Measurements from ENCODE around the gene EEPD1.

EEPD1 gene

DNA sequence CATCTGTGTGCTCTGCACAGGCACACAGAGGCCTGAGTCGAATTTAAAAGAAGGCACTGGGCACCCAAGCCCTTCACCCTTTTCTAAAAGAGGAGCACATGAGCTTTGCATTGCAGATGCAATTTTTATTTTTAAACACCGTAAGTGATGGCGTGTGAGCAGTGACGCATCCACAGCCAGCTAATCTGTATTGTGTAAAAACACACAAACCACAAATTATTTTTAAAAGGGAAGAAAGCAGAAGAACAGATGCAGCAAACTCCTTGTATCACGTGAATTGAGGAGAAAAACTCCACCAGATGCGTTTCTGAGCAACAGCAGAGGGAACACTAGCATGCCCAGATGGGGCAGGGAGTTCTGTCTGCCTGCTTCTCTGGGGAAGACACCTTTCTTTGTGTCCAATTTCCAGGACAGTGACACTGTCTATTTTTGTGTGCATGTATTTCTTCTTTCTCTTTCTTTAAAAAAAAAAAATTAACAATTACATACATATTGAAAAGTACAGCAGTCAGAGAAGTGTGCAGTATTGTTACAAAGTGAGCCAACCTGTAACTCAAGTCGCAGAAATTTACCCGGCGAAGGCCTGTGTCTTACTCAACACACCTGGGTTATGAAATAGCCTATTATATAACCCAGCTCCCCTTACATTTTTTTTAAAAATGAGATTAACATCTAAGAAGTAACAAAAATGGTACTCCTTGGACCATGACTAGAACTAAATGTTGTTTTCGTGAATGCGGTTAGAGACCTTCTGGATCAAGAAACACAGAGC, 39.2 kb downstream of the EEPD1 start:
- no peak for DNase-seq

GRCh38 chr7:36192877-36193276, 39.8 kb downstream of the EEPD1 start:
- no peak for DNase-seq

DNA sequence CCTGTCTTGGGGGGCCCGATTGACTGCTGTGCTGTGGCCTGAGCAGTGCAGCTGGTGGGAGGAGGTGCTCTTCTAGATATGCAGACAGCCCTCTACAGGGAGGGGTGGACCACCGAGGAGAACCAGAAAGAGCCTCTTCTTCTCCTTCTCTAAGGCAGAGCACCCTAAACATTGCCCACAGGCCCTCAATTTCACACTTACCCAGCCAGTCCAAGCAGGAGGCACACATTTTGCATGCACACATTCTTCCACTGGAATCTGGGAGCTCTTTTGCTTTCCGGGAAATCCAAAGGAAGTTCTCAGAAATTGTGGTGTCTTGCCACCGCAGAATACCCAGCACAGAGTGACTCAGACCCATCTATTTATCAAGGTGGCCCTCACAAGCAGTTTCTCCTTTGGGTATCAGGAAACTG, 45.8 kb downstream of the EEPD1 start:
- no peak for DNase-seq

DNA sequence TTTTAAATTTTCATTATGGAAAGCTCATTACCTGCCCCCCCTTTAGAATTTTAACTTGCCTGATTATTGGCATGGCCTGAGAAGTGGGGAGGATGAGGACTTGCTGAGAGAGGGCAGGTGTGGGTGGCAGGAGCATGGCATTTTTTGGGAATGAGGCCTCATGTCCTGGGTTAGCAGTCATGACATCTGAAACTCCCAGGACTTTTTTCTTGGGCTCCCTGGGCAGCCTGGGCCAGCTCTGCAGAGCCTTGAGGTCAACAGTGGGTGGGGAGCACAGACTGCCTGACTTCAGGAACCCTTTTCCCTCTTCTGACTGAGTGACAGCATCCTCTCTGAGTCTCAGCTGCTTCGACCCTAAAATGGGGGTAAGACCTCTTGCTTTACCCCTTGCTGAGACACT, 46.3 kb downstream of the EEPD1 start:
- DNase-seq: no peak

DNA sequence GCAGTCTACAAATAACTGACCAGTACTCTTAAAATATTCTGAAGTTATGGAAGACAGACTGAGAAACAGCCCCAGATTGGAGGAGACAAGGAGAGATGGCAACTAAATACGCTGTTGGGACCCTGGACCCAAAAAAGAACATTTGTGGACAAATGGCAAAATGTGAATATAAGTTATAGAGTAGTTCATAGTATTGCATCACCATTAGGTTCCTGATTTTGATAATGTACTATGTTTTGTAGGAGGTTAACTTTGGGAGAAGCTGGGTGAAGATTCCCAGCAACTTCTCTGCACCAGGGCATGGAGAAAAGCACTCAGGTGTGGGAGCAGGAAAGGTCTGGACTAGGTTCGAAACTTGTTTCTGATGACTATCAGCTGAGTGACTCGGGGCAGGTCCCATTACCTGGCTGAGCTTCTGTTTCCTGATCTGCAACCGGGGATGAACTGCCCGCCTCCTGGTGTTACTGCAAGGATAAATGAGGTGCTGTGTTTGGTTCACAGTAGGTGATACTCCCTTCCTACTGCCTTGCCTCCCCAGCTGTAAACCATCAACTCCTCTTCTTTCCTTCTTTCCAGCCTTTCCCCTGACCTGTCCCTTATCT, 48.2 kb downstream of the EEPD1 start:
- no peak for DNase-seq

GRCh38 chr7:36202398-36202797, 49.3 kb downstream of the EEPD1 start:
- DNase-seq: no peak

GRCh38 chr7:36203071-36203790, 50.2 kb downstream of the EEPD1 start:
- DNase-seq: no peak

- no peak for DNase-seq
Observed at GRCh38 chr7:36204044-36204663, 51.1 kb downstream of the EEPD1 start.

DNA sequence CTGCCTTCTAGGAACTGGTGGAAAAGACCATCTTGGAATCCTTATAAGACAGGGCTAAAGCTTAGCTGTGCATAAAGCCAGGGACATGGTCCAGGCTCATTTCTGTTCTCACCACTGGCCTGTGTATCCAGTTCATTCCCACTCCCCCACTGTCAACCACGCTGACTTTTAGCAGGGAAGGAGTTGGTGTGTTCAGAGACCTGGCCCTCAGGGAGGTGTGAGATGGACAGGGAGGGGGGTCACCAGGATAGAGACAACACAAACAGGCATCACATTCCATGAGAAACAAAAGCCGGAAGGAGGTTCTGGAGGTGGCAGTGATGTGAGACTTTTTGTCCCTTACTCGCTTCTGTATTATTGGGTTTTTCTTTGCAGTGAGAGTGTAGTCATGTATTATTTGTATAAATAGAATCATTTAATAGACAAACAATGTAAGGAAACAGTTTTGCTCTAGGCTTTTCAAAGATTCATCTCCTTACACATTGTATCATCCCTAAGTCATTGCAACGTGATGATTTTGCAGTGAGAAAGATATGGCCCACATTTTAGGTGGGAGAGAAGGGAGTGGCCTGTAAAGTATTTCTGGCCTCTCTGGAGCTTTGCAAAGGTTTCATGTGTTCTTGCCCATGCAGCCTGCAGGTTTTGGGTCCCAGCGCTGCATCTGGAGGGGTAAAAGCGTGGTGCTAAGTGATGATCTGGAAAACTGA, 52.0 kb downstream of the EEPD1 start:
- no peak for DNase-seq

- no peak for DNase-seq
Observed at GRCh38 chr7:36205803-36206202, 52.7 kb downstream of the EEPD1 start.

DNA sequence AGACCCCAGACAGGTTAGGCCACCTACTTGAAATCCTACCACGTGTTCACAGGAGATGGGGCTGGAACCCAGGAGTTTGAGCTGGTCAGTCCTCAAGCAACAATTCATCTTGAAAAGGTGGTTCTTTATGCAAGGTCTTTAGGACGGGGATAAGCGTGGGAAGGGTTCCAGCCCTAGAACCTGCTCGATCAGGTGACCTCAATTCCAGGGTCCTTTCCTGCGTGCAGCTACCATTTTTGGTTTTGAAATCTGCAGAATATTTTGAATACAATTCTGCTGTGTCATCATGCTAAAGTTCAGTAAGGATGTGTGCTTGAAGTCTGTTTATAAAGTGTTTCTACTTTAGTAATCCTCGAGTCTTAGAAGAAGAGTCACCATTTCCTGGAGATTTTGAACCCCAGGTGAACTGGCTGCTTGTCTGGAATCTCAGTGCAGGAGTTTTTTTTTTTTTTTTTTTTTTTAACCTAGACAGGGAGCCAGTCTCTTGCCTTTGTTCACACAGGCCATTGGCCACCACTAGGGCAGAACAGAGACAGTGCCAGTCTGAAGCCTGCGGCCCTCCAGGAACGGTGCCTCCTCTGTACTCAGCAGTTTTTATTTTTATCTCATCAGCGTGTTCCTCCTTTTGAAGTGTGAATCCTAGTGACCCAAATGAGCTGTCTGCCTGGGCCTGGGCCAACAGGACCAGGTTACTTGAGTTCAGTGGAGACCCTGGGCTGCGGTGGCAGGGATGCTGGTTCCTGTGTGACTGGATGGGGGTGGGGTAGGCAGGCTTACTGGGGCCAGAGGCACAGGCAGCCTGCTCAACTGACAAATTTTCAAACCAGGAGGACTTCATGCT, 54.6 kb downstream of the EEPD1 start:
- peak; percentile 55 for DNase-seq

DNA sequence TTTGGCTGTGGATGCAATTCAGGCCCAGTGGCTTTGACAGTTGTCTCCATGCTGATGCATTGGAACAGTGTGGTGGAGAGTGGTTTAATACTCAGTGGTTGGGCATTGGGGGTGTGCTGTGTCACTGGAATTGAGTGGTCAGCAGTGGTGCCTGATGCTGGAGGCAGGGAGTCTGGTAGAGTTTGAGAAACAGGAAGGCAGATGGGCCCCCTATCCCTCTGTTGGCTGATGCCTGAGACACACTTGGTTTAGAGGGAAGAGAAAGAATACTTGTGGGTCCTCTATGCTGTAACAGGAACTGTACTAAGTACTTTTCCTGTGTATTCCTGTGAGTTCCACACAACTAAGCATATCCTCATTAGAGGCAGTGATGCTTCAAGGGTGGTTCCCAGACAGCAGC, 55.4 kb downstream of the EEPD1 start:
- DNase-seq: no peak

GRCh38 chr7:36208997-36209813, 56.2 kb downstream of the EEPD1 start:
- DNase-seq: peak; percentile 62

- no peak for DNase-seq
Observed at GRCh38 chr7:36209814-36210183, 56.7 kb downstream of the EEPD1 start.

DNA sequence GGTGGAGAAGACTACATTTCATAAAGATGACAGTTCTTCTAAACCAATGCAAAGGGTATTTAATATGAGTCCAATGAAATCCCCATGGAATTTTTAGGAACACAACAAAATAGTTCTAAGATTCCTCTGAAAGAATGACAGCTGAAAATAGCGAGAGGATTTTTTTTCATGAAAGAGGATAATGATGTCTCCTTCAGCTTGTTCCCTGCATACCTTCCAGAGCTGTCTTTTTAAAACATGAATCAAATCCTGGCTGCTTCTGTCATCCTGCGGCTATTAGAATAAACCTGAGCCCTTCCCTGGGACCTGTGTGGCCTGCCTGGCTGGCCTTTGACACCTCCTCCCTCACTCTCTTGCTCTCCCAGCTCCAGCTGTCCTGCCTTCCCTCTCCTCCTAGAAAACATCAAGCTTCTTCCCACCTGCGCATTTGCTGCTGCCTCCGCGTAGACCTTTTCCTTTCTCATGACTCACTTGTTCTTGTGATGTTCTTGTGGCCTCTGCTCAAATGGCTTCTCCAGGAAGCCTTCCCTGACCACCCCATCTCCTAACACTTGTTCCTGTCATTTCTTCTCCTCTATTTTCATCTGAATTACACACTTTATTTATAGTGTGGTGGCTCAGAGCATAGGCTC, 57.4 kb downstream of the EEPD1 start:
- DNase-seq: no peak

DNA sequence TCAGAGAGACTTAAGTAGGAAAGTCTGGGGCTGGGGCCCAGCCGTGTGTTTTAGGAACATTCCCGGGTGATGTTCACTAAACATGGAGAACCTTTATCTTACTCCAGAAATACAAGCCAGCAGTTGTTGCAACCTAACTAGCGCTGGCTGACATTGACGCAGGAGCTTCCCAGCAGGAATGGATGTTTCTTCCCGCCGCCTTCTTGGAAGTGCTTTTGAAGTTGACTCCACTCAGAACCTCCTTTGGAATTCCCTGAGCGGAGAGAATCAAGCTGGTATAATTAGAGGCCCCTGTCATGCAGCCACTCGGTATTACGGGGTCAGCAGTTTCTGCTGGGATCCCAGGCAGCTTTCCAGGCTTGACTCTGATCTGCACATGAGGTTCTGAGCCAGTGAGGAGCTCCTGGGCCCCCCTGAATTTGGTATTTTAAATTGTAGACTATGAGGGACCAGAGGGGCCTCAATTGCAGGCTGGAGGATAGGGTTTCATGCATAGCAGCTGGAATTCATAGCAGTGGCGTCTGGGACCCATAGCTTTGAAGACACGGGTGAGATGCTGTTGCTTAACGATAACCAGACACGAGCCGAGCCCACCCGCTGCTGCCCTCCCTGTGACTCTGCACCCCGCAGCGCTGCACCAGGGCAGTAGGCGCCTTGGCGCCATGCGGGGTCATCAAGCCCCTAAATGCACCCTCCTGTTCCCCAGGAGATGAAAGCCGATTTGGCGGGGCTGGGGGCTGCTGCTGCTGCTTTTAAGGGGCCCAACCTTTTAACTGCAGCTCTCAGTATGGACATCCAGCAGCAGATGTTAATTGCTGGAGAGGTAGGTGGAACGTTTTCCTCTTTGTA, 61.8 kb downstream of the EEPD1 start:
- DNase-seq: no peak

DNA sequence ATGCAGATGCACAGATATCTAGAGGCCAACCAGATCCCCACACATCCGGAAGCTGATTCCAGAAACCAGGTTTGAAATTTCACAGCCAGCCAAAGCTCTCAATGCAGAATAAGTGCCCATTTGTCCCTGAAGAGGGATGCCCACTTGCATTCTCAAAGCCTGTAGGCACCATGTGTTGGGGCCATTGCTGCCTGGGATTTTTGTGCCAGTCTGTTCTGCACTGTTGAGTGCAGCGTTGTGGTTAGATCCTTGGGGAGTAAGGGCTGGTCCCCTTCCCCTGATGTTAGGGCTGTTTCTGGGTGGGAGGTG, 62.4 kb downstream of the EEPD1 start:
- DNase-seq: no peak

DNA sequence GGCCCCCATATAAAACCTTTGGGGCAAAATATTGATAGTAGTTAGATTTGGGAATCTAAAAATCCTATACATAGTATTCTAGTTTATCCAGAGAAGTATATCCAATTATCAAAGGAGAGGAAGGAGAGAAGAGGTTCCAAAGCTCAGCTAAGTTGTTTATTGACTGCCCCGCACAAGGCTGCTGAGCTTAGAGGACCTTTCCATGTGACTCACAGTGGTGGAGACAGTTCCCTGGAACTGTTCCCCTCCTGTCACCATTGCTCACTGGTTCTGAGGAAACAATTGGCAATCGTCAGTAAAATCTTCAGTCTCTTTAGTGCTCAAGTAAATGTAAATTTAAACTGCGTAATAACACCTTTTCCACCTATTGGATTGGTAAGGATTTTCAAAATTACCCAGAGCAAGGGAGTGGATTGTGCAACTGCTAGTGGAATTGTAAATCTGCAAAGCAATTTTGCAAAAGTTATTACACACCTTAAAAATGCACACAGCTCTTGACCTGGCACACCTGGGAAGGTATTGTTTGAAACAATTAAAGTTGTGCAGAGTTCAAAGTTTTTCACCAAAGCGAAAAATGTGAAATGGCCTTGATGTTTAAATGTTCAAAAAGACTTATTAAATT, 63.1 kb downstream of the EEPD1 start:
- no peak for DNase-seq

DNA sequence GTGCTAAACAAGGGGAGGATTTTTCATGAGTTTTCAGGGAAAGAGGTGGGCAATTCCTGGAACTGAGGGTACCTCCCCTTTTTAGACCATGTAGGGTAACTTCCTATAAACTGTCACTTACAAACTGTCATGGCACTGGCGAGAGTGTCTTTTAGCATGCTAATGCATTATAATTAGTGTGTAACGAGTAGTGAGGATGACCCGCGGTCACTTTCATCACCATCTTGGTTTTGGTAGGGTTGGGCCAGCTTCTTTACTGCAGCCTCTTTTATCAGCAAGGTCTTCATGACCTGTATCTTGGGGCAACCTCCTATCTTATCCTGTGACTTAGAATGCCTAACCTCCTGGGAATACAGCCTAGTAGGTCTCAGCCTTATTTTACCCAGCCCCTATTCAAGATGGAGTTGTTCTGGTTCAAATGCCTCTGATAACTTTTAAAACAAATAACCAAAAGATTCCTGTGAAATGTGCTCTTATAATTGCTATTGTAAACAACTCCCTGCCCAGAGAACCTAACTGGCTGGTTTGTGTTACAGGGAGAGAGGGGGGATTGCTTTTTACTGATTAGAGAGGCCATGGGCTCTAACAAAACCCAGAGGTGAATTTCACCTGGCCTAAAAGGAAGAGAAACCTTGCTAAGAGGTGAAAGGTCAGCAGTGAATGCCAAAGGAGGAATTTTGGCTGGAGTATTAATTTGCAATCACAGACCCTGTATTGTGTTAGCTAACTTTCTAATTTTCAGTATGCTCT, 64.3 kb downstream of the EEPD1 start:
- no peak for DNase-seq
